ENCODE measurements around the gene EXOSC7. TPM values are rescaled to one million over a fixed set of nuclear protein-coding genes. Genes with fewer than 3 reads are reported as not detected.
A peak's percentile ranks its signal among the peaks of the same experiment; 100 is the strongest.

The EXOSC7 gene
- total and polyA plus RNA-seq, 9 of the 15 experiments (the other 6 are each of a cell fraction or from before 2014, with no cell fraction given), result 88.5 to 237 (median 112) TPM

DNA sequence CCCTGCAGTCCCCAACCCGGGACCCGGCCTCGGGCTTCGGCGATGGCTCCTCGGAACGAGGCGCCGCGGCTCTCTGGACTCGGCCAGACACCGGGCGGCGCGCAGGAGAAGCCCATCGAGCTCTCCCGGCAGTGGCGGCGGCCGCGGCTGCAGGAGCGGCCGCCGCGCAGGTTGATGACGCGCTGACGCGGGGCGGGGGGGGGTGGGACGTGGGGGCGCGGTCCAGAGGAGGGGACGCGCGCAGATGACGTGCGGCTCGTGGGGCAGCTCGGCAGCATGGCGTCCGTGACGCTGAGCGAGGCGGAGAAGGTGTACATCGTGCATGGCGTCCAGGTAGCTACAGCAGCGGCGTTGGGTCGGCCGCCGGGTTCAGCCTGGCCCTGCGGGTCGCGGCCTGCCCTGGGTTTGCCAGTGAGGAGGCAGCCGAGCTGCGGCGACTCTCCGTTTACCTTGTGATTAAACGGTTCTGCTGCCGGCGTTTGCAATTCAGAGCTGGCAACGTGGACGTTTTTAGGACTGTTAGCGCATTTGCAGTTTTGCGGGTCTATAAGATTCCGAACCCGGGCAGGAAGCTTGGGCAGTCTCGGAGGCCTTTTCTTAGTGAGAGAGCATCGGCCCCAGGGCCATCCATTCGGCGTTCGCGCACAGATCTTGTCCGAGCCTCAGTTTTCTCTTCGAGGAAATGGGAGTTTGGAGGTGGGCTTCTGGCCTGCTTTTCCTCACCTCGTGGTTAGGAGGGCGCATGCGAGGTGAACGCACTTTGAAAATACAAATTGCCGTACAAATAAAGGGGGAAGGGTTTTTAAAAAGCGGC is at the start of gene EXOSC7, which contains the start of gene ZDHHC3 (continued):
- TF ChIP-seq, protein P1, sequence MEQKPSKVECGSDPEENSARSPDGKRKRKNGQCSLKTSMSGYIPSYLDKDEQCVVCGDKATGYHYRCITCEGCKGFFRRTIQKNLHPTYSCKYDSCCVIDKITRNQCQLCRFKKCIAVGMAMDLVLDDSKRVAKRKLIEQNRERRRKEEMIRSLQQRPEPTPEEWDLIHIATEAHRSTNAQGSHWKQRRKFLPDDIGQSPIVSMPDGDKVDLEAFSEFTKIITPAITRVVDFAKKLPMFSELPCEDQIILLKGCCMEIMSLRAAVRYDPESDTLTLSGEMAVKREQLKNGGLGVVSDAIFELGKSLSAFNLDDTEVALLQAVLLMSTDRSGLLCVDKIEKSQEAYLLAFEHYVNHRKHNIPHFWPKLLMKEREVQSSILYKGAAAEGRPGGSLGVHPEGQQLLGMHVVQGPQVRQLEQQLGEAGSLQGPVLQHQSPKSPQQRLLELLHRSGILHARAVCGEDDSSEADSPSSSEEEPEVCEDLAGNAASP (IDR thresholded peaks at IDR 0.05), result no peak
- TF ChIP-seq SPI1 (IDR thresholded peaks at IDR 0.05; ENCODE audit: borderline replicate concordance, low read depth, low read length) (no peak), TAF9B (IDR thresholded peaks at IDR 0.05; ENCODE audit: partially characterized antibody) (peak; percentile 73), MECOM (CRISPR knock-in tag; IDR thresholded peaks at IDR 0.05) (no peak), GATA2 (CRISPR knock-in tag; IDR thresholded peaks at IDR 0.05) (no peak), ZFP36 (IDR thresholded peaks at IDR 0.05; ENCODE audit: low read depth, low read length, partially characterized antibody) (no peak), TCFL5 (CRISPR knock-in tag; conservative IDR thresholded peaks at IDR 0.05) (no peak), ZNF561 (CRISPR knock-in tag; conservative IDR thresholded peaks at IDR 0.05) (no peak), CHD1 (IDR thresholded peaks at IDR 0.05; ENCODE audit: low read length) (peak; percentile 24), CBFB (CRISPR knock-in tag; IDR thresholded peaks at IDR 0.05) (no peak), CBFA2T3 (IDR thresholded peaks at IDR 0.05) (no peak)
- TF ChIP-seq, protein P2, sequence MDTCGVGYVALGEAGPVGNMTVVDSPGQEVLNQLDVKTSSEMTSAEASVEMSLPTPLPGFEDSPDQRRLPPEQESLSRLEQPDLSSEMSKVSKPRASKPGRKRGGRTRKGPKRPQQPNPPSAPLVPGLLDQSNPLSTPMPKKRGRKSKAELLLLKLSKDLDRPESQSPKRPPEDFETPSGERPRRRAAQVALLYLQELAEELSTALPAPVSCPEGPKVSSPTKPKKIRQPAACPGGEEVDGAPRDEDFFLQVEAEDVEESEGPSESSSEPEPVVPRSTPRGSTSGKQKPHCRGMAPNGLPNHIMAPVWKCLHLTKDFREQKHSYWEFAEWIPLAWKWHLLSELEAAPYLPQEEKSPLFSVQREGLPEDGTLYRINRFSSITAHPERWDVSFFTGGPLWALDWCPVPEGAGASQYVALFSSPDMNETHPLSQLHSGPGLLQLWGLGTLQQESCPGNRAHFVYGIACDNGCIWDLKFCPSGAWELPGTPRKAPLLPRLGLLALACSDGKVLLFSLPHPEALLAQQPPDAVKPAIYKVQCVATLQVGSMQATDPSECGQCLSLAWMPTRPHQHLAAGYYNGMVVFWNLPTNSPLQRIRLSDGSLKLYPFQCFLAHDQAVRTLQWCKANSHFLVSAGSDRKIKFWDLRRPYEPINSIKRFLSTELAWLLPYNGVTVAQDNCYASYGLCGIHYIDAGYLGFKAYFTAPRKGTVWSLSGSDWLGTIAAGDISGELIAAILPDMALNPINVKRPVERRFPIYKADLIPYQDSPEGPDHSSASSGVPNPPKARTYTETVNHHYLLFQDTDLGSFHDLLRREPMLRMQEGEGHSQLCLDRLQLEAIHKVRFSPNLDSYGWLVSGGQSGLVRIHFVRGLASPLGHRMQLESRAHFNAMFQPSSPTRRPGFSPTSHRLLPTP (IDR thresholded peaks at IDR 0.05; ENCODE audit: borderline replicate concordance, extremely low read depth, insufficient read length), result no peak
- TF ChIP-seq, protein P3, sequence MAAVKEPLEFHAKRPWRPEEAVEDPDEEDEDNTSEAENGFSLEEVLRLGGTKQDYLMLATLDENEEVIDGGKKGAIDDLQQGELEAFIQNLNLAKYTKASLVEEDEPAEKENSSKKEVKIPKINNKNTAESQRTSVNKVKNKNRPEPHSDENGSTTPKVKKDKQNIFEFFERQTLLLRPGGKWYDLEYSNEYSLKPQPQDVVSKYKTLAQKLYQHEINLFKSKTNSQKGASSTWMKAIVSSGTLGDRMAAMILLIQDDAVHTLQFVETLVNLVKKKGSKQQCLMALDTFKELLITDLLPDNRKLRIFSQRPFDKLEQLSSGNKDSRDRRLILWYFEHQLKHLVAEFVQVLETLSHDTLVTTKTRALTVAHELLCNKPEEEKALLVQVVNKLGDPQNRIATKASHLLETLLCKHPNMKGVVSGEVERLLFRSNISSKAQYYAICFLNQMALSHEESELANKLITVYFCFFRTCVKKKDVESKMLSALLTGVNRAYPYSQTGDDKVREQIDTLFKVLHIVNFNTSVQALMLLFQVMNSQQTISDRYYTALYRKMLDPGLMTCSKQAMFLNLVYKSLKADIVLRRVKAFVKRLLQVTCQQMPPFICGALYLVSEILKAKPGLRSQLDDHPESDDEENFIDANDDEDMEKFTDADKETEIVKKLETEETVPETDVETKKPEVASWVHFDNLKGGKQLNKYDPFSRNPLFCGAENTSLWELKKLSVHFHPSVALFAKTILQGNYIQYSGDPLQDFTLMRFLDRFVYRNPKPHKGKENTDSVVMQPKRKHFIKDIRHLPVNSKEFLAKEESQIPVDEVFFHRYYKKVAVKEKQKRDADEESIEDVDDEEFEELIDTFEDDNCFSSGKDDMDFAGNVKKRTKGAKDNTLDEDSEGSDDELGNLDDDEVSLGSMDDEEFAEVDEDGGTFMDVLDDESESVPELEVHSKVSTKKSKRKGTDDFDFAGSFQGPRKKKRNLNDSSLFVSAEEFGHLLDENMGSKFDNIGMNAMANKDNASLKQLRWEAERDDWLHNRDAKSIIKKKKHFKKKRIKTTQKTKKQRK (IDR thresholded peaks at IDR 0.05; ENCODE audit: borderline replicate concordance, low read depth, low read length), result no peak
- TF ChIP-seq, protein P4, sequence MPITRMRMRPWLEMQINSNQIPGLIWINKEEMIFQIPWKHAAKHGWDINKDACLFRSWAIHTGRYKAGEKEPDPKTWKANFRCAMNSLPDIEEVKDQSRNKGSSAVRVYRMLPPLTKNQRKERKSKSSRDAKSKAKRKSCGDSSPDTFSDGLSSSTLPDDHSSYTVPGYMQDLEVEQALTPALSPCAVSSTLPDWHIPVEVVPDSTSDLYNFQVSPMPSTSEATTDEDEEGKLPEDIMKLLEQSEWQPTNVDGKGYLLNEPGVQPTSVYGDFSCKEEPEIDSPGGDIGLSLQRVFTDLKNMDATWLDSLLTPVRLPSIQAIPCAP (CRISPR knock-in tag; IDR thresholded peaks at IDR 0.05; ENCODE audit: borderline replicate concordance), result no peak
- TF ChIP-seq, protein P5, sequence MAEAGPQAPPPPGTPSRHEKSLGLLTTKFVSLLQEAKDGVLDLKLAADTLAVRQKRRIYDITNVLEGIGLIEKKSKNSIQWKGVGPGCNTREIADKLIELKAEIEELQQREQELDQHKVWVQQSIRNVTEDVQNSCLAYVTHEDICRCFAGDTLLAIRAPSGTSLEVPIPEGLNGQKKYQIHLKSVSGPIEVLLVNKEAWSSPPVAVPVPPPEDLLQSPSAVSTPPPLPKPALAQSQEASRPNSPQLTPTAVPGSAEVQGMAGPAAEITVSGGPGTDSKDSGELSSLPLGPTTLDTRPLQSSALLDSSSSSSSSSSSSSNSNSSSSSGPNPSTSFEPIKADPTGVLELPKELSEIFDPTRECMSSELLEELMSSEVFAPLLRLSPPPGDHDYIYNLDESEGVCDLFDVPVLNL (CRISPR knock-in tag; IDR thresholded peaks at IDR 0.05; ENCODE audit: low read depth), result no peak; the same call in 1 of the 2 replicates

All from K562 (cell line).